Left lung (tissue), 10 donors: ENCODE measurements around the gene MMADHC. TPM values are rescaled to one million over a fixed set of nuclear protein-coding genes. Genes with fewer than 3 reads are reported as not detected.
A peak's percentile ranks its signal among the peaks of the same experiment; 100 is the strongest.

Experiments used
- ATAC-seq: fragments of 200-7000 bp; cut with Tn5 transposase; one replicate; pipeline ENCODE4 v1.9.1; 2020; ENCODE audit warnings: moderate library complexity
- DNase-seq, 4 donors: peaks; one replicate each; pipeline ENCODE4 v3.0.0-alpha.2; 2013 to 2020
- H3K27ac ChIP-seq, 2 donors: fragments of 200-600 bp; sonication (generic) in 1 of 2; one replicate each; pipeline versions ENCODE4 v1.5.0 to v1.8.0; 2020 to 2021
- H3K27me3 ChIP-seq, 2 donors: fragments of 200-600 bp; sonication (generic) in 1 of 2; one replicate each; pipeline versions ENCODE4 v1.5.0 to v1.8.0; 2020 to 2021
- H3K36me3 ChIP-seq, 2 donors: fragments of 200-600 bp; sonication (generic) in 1 of 2; one replicate each; pipeline versions ENCODE4 v1.5.0 to v1.8.0; 2020 to 2021
- H3K4me1 ChIP-seq, 2 donors: fragments of 200-600 bp; one replicate each; pipeline ENCODE4 v1.8.0; 2021
- H3K4me3 ChIP-seq, 2 donors: fragments of 200-600 bp; sonication (generic) in 1 of 2; one replicate each; pipeline versions ENCODE4 v1.5.0 to v1.8.0; 2020 to 2021; ENCODE audit warnings: mild to moderate bottlenecking in 1 of 2
- H3K9me3 ChIP-seq, 2 donors: fragments of 200-600 bp; sonication (generic) in 1 of 2; one replicate each; pipeline versions ENCODE4 v1.5.0 to v1.8.0; 2020 to 2021
- CTCF ChIP-seq, 2 donors: fragments of 200-600 bp; sonication (generic) in 1 of 2; IDR thresholded peaks; one replicate each; pipeline versions ENCODE4 v1.5.0 to v1.8.0; 2021; ENCODE audit warnings: antibody characterized with exemption in 2 of 2
- intact Hi-C, 2 donors: fragments of 100-400 bp; cut with DNase I; formaldehyde crosslinking; loops; one replicate each; pipeline versions ENCODE4 v1.11.2 to v1.14.2; 2022
- polyA plus RNA-seq, 6 donors: library from polyadenylated mRNA; unstranded; fragments of 120-200 nt; gene quantifications; one replicate each; pipeline ENCODE4 v1.2.1, GENCODE V29; 2013; ENCODE audit not compliant: insufficient read length in 6 of 6
- total RNA-seq, 2 donors: library from RNA; stranded (reverse); fragmentation: NEBNext Ultra II Directional; extraction: Animal tissue kit (Norgen Biotek cat#: 25700); gene quantifications; one replicate each; pipeline ENCODE4 v1.2.1, GENCODE V29; 2021
- donor health status: DM: no; HTN: yes; CAD: no.
- donor health status: DM: no; HTN: no; CAD: no.

The MMADHC gene
- total and polyA plus RNA-seq, 8 donors = 80.1 to 131 (median 111) TPM

GRCh38 chr2:149534674-149535073 is 52.9 kb downstream of the MMADHC start:
- DNase-seq = no peak
- Histone ChIP-seq H3K27ac (no peak overlapping the region), H3K9me3 (no peaks in the 10 kb centered on the region), H3K36me3 (no peaks in the 10 kb centered on the region), H3K4me1 (no peaks in the 10 kb centered on the region), H3K4me3 (no peak overlapping the region), H3K27me3 (no peaks in the 10 kb centered on the region)
- no peak for TF ChIP-seq CTCF (IDR thresholded peaks at IDR 0.05)
- intact Hi-C loops = no loop called here
- no peak for ATAC-seq

DNA sequence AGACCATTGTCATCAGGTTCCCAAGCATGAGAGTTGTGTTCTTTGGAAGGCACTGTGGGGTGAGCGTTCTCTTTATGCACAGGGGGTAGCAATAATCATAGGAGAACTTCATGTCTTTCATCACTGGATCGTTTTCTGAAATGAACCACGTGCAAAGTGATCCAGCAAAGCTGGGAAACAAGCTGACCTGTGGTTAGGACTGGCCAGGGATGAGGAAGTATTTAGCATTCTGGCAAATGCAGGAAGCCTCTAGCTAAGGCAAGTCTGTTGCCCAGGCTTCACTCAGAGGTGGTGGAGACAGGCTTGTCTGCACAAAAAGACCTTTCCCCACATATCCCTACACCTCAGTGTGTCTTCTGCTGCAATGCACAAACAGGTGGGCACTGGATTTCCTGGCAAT is 58.6 kb downstream of the MMADHC start:
- TF ChIP-seq CTCF (IDR thresholded peaks at IDR 0.05) = no peak
- no peaks in the 10 kb centered on the region for H3K36me3 ChIP-seq
- intact Hi-C loops = no loop called here
- no peak overlapping the region for H3K27ac ChIP-seq
- DNase-seq = no peak
- no peak overlapping the region for H3K4me3 ChIP-seq
- no peaks in the 10 kb centered on the region for H3K9me3 ChIP-seq
- ATAC-seq = no peak
- no peaks in the 10 kb centered on the region for H3K4me1 ChIP-seq
- H3K27me3 ChIP-seq = no peaks in the 10 kb centered on the region

DNA sequence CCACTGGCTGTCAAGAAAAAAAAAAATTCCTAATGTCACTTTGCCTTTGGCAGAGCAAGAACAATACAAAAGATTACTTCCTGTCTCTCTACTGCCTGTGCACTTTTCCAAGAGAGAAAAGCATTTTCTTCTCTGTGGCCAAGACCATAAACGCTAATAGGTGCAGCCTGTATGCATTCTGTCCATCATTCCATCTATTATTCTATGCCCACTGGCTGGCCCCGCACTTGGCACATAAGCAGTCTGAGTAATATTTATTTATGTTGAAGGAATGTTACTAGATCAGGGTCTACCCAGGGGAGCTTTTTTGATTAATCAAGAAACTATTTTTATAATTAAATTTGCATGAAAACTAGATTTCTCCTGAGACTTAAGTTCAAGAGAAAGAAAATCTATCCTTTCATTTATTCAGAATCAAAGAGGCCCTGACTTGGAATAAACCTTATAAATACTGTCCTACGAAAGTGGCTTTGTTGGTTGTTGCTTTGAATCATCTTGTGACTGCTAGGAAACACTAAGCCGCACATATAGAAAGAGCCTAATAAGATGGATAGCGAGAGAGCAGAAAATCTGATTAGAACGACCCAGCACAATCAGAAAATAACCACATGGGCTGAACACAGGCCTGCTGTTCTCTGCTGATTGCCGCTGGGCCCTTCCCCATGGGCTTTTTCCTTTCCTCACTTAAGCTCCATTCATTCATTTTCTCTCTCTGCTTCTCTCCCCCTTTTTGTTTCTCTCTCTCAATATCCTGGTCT is 59.4 kb downstream of the MMADHC start:
- Histone ChIP-seq H3K27me3 (no peaks in the 10 kb centered on the region), H3K9me3 (no peaks in the 10 kb centered on the region), H3K4me3 (no peak overlapping the region), H3K36me3 (no peaks in the 10 kb centered on the region), H3K4me1 (no peaks in the 10 kb centered on the region), H3K27ac (no peak overlapping the region)
- TF ChIP-seq CTCF (IDR thresholded peaks at IDR 0.05) = no peak
- no peak for ATAC-seq
- no peak for DNase-seq
- intact Hi-C loops = no loop called here

DNA sequence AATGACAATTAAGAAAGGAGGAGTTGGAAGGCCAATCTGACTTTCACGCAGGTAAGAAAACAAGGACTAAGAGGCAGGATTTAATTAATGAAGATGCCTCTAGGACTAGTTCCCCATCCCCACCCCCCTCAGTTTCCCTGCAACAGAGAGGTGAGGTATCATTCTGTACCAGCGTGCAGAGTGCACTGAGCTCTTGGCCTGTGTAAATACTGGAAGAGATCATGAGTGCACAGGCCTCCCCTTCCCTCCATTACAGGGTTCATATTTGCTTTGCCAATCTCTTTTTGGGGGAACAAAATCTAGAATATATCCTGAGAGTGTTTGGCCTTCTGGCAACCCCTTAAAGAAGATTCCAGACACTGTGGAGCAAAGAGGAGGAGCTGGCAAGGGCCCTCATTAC is 60.9 kb downstream of the MMADHC start:
- Histone ChIP-seq H3K4me3 (no peak overlapping the region), H3K4me1 (no peaks in the 10 kb centered on the region), H3K9me3 (no peaks in the 10 kb centered on the region), H3K27me3 (no peaks in the 10 kb centered on the region), H3K27ac (no peak overlapping the region), H3K36me3 (no peaks in the 10 kb centered on the region)
- ATAC-seq = no peak
- no peak for DNase-seq
- intact Hi-C loops = no loop called here
- no peak for TF ChIP-seq CTCF (IDR thresholded peaks at IDR 0.05)

DNA sequence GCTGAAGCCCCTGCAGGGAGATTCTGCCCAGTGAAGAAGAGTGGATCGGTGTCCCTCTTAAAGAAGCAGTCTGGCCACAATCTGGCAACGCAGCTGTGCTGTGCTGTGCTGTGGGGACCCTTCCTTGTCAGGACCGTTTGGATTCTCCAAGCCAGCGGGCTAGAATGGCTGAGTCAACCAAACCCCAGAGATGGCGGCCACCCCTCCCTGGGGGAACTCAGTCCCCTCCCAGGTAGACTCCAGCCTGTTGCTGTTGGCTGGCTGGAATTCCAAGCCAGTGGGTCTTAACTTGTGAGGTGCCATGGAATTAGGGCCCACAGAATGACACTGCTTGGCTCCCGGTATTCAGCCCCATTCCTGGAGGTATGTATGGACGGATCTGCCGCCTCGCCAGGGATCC is 62.3 kb downstream of the MMADHC start:
- Histone ChIP-seq H3K4me3 (no peak overlapping the region), H3K36me3 (no peaks in the 10 kb centered on the region), H3K27me3 (no peaks in the 10 kb centered on the region), H3K9me3 (no peaks in the 10 kb centered on the region), H3K27ac (no peak overlapping the region), H3K4me1 (no peaks in the 10 kb centered on the region)
- TF ChIP-seq CTCF (IDR thresholded peaks at IDR 0.05) = no peak
- DNase-seq (peak in 1 of 4 donors; percentile 36), ATAC-seq (no peak)
- intact Hi-C loops = no loop called here
